ENCODE results near the gene PRPSAP2. TPM values are rescaled to one million over a fixed set of nuclear protein-coding genes. Genes with fewer than 3 reads are reported as not detected.

The PRPSAP2 gene
- total RNA-seq, 1 donor from 2014 or later: 51.4 TPM

GRCh38 chr17:18877104-18877645 lies 19.2 kb downstream of the PRPSAP2 start:
- Mint-ChIP-seq H3K27me3 (ENCODE audit: low read depth) (no peaks in the 10 kb centered on the region), H3K27ac (no peak overlapping the region), H3K4me1 (no peaks in the 10 kb centered on the region), H3K36me3 (peaks cover 45% of the 10 kb centered on the region), H3K4me3 (no peak overlapping the region), H3K9me3 (no peaks in the 10 kb centered on the region)
- DNase-seq (ENCODE audit: low spot score in 2 of 2, unreplicated experiment in 2 of 2): no peak
- no peak for TF ChIP-seq CTCF (IDR thresholded peaks at IDR 0.05; ENCODE audit: unreplicated experiment)

GRCh38 chr17:18888766-18889290 lies 30.9 kb downstream of the PRPSAP2 start:
- H3K36me3 Mint-ChIP-seq: peaks cover 52% of the 10 kb centered on the region

GRCh38 chr17:18889658-18890057 lies 31.7 kb downstream of the PRPSAP2 start:
- H3K4me3 Mint-ChIP-seq: no peak overlapping the region
- H3K9me3 Mint-ChIP-seq: peaks cover 7% of the 10 kb centered on the region
- no peak for DNase-seq (ENCODE audit: low spot score in 2 of 2, unreplicated experiment in 2 of 2)
- H3K4me1 Mint-ChIP-seq: no peaks in the 10 kb centered on the region
- H3K27me3 Mint-ChIP-seq (ENCODE audit: low read depth): no peaks in the 10 kb centered on the region
- peaks cover 54% of the 10 kb centered on the region for H3K36me3 Mint-ChIP-seq
- peak overlapping the region; percentile 43 for H3K27ac Mint-ChIP-seq
- no peak for TF ChIP-seq CTCF (IDR thresholded peaks at IDR 0.05; ENCODE audit: unreplicated experiment)

More at GRCh38 chr17:18888766-18889290, 30.9 kb downstream of the PRPSAP2 start:
- no peak for TF ChIP-seq CTCF (IDR thresholded peaks at IDR 0.05; ENCODE audit: unreplicated experiment)
- Mint-ChIP-seq H3K27me3 (ENCODE audit: low read depth) (no peaks in the 10 kb centered on the region), H3K4me1 (no peaks in the 10 kb centered on the region), H3K27ac (peak overlapping the region; percentile 15), H3K4me3 (no peak overlapping the region), H3K9me3 (peaks cover 7% of the 10 kb centered on the region)
- no peak for DNase-seq (ENCODE audit: low spot score in 2 of 2, unreplicated experiment in 2 of 2)

- DNase-seq (ENCODE audit: low spot score in 2 of 2, unreplicated experiment in 2 of 2): no peak
- Mint-ChIP-seq H3K4me3 (no peak overlapping the region), H3K27ac (no peak overlapping the region), H3K27me3 (ENCODE audit: low read depth) (no peaks in the 10 kb centered on the region), H3K36me3 (peaks cover 60% of the 10 kb centered on the region), H3K4me1 (no peaks in the 10 kb centered on the region), H3K9me3 (peaks cover 12% of the 10 kb centered on the region)
- TF ChIP-seq CTCF (IDR thresholded peaks at IDR 0.05; ENCODE audit: unreplicated experiment): no peak
Observed at GRCh38 chr17:18891541-18891940, 33.6 kb downstream of the PRPSAP2 start.

GRCh38 chr17:18896146-18896545 lies 38.2 kb downstream of the PRPSAP2 start:
- no peaks in the 10 kb centered on the region for H3K27me3 Mint-ChIP-seq (ENCODE audit: low read depth)
- H3K27ac Mint-ChIP-seq: no peak overlapping the region
- DNase-seq (ENCODE audit: low spot score in 2 of 2, unreplicated experiment in 2 of 2): no peak
- H3K9me3 Mint-ChIP-seq: peaks cover 20% of the 10 kb centered on the region
- H3K4me1 Mint-ChIP-seq: no peaks in the 10 kb centered on the region
- peaks cover 72% of the 10 kb centered on the region for H3K36me3 Mint-ChIP-seq
- TF ChIP-seq CTCF (IDR thresholded peaks at IDR 0.05; ENCODE audit: unreplicated experiment): no peak
- H3K4me3 Mint-ChIP-seq: no peak overlapping the region
